HG03064 (cell line): ENCODE measurements around the gene PRSS27.

ENCODE experiments used
- ATAC-seq: cut with Tn5 transposase; IDR thresholded peaks from one replicate; pipeline ENCODE4 v1.9.1; 2021; ENCODE audit warnings: low read depth; ENCODE audit not compliant: unreplicated experiment

The PRSS27 gene

DNA sequence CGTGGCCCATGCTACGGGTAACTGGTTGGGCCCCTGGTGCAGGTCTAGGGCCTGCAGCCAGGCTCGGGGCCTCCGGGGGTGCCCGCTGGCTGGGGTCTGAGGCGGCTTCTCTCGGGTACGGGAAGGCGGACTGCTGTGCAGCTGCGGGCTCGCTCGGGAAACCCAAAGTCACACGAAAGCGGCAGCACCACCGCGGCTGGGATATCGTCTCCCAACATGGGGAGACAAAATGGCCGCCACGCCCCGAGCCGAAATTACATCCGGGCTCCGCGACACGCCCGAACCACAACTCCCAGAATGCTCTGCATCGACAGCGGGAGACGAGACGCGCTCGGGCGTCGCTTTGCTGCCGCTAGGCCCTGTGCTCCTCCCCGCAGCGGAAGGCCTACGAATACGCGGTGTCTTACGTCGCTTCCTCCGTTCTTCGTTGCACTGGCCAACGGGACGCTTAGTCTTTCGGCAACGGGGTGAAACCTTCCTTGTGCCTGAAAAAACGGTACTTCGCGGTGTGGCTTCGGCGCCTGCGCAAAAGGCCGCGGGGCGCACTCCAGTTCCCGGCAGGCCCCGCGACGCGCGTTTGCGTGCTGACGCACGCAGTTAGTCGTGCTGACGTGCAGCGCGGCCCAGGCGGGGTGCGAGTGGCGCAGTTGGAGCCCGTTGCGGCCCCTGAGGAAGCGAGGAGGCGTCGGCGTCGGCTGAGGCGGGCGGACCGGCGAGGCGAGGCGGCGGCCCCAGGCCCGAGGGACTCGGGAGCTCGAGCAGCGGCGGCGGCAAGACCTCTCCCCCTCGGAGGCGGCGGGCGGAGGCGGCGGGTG lies 32.2 kb upstream of the PRSS27 start, which contains the start of gene SRRM2:
SRRM2 (plus strand) TSS at position 604 of the 815 bp plus-strand sequence. CDS start 3,727 bp downstream, outside the sequence.
- peak; percentile 82 for ATAC-seq

DNA sequence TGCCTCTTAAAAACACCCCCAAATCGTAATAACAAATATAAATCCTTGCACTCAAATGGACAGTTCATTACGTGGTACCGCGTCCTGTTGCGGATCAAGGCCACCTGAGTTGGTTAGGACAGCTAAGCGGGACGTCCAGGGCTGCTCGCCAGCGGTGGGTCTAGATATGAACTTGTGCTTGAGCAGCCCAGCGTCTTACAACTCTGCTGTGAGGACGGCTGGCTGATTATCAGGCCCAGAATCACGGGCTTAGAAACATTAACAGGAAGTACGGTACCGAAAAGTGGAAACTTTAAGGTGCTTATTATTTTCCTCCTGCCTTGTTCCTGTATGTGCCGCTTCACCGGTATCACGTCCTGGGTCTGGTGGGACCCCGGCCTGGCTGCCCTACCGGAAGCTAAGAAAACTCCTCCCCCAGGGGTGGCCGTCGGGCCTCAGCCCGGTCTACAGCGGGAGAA lies 31.6 kb upstream of the PRSS27 start:
- no peak for ATAC-seq

DNA sequence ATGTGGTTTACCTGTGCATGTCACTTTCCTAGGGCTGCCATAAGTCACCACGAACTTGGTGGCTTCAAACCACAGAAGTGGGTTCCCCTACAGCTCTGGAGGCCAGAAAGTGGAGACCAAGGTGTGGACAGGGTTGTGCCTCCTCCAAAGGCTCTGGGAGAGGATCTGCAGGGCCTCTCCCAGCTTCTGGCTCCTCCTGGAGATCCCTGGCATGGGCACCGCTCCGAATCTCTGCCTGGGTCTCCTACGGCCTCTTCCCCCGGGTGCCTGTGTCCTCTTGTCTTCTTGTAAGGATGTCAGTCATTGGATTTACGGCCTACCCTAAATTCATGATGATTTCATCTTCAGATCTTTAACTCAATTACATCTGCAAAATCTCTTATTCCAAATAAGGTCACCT lies 29.9 kb upstream of the PRSS27 start:
- no peak for ATAC-seq

DNA sequence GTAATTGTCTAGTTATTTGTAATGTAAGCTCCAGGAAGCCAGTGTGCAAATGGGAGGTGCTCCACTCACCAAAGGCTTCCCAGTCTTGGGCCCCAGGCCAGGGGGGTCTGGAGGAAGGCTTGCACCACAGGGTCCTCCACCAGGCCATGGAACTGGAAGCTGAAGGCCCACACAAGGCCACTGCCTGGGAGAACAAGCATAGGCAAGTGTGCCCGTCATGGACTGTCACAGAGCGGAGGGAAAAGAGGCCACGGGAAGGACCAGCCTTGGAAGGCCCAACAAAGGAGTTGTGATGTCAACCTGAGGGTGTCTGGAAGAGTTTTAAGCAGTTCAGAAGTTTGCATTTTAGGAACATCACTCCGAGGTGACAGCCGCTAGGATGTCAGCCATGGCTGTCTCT lies 29.5 kb upstream of the PRSS27 start:
- no peak for ATAC-seq

DNA sequence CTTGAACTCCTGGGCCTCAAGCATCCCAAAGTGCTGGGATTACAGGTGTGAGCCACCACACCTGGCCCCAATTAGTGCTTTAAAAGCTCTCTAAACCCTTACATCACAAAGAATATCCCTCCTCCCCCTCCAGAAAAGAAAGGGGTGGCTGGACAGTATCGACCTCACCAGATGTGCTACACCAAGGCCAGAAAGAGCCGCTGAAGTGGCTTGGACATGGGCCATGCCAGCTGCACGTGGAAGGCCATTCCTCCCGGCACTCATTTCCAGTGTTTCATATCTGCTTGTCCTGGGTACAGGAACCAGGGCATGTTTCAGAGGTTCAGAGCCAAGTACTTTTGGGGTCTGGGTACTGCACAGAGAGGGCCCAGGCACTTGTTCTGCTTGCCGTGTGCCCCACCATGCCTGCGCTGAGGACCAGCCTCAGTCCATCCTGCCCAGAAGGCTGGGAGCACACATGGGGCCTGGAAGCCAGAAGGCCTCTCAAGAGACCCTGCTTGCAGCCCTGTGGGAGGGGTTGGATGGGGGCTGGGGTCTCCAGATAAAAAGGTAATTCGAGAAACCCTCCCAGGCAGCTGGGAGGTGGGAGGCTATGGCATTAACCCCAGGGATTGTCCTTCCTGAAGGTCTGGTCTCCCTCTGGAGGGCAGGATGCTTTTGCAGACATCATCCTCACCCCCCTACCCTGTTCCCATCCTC lies 28.9 kb upstream of the PRSS27 start:
- no peak for ATAC-seq

DNA sequence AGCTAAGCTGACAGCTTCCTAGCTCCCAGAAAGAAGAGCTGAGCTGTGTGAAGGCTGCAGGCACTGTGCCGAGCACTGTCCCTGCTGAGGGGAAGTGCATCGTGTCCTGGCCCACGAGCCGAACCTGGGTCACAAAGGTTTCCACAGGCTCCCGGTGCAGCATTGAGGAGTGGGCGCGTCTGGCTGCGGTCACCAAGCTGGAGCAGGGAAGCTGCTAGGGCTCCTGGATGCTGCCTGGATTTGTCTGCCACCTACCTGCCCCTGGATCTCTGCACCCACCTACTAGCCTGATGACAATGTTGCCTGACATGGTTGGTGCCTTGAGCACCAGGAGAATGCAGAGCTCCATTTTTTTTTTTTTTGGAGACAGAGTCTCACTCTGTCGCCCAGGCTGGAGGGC lies 25.9 kb upstream of the PRSS27 start:
- no peak for ATAC-seq

DNA sequence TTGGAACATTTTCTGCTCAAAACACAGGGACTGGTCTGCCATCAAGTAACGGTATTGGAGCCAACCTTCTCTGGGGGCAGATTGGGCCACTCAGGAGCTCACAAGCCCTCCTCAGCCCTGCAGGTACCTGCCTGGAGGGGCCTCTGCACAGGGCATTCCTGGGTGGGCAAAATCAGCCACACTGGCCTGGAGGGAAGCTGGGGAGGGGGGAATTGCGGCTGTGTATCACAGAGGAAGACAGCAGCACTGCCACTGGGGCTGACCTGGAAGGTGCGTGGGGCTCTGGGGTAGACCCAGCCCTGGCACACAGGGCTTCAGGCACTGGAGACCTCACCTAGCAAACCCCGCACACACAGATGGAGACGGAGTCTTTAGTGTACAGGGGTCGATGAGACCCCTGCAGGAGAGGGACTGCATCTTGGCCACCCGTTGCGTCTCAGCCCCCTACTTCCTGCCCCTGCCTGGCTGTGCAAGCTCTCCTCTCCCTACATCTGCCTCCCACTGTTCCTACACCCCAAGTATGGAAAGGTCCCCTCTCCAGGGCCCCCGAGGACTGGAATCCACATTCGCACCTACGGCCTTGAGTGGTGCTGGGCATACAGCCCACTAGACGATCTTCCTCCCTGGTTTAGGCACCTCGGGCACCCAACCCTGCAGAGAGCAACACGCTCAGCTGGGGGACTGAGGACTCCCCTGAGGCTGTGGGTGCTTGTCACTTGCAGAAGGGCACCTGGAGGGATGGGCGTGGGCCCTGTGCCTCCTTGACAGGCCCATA lies 25.3 kb upstream of the PRSS27 start:
- no peak for ATAC-seq

DNA sequence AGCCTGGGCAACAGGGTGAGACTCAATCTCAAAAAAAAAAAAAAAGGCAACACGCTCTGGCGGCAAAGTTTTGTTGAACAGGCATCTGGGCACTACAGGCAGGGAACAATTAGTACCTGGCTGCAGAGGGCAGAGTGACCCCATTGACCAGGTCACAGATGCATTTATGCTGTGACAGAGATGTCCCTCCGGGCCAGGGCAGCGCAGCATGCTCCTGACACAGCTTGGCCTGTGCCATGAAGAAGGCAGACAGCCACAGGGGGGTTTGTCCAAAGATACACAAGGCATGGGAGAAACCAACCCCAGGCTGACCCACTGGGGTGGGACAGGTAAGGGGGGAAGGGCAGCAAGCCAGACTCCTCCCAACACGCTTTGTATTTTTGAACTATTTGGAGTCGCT lies 24.7 kb upstream of the PRSS27 start:
- ATAC-seq: no peak

GRCh38 chr16:2743007-2743810 lies 23.2 kb upstream of the PRSS27 start:
- no peak for ATAC-seq

DNA sequence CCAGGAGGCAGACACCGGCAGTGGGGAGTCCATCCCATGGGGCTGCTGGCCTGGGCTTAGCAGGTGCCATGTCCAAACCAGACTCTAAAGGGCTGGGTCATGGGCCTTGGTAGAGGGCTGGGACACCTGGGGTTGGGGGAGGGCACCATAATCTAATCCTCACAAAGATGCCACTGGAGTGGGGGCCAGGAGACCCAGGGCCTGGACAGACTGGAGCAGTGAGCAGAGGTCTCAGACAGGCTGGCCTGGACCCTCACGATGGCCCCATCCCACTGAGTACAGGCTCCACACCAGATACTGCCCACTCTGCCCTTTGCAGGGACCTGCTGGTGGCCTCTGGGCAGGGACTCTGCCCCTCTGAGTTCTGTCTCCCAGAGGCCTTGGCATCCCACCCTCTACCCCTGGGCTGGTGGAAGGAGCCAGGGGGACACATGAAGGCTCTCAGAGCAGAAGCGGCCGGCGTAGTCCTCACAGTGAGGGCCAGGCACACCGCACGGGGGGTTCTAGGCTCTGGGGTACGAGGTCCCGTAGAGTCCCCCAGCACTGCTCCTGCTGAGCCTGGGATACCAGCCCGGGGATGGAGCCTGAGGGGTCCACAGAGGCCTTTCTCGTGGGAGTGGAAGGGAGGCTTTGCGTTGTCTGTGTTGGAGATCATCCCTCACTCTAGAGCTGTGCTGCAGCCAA lies 22.4 kb upstream of the PRSS27 start:
- no peak for ATAC-seq

- no peak for ATAC-seq
Observed at GRCh38 chr16:2741168-2741567, 21.1 kb upstream of the PRSS27 start.

GRCh38 chr16:2740476-2740875 lies 20.5 kb upstream of the PRSS27 start:
- no peak for ATAC-seq

GRCh38 chr16:2739625-2740430 lies 19.8 kb upstream of the PRSS27 start:
- ATAC-seq: no peak

- ATAC-seq: no peak
Observed at GRCh38 chr16:2738615-2739014, 18.6 kb upstream of the PRSS27 start.

DNA sequence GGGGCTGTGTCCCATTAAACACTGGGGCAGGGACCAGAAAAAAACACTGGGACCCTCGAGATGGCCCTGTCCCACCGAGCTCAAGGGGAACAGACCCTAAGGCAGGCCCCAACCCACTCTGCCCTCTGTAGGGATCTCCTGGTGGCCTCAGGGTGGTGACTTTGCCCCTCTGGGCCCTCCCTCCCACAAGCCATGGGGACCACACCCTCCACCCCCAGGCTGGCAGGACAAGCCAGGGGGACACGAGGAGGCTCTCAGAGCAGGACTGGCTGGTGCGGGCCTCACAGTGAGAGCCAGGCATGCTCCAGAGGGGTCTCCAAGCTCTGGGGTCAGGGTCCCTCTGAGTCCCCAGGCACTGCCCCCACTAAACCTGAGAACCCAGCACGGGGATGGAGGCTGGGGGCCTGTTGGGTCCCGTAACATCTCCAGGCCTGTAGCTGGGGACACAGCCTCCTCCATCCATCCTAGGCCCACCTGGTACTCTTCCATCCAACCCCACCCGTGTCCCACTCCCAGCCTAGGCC lies 17.9 kb upstream of the PRSS27 start:
- ATAC-seq: no peak

- no peak for ATAC-seq
Observed at GRCh38 chr16:2737238-2737605, 17.2 kb upstream of the PRSS27 start.

- no peak for ATAC-seq
Observed at GRCh38 chr16:2736476-2737237, 16.6 kb upstream of the PRSS27 start.
